Measurements from ENCODE around the gene SMIM3. TPM values are rescaled to one million over a fixed set of nuclear protein-coding genes. Genes with fewer than 3 reads are reported as not detected.
A peak's percentile ranks its signal among the peaks of the same experiment; 100 is the strongest.

Gene SMIM3
- total and polyA plus RNA-seq, 10 of the 15 experiments (the other 5 are each of a cell fraction or from before 2014, with no cell fraction given), result 1.0 to 14.3 (median 7.7) TPM

GRCh38 chr5:150753863-150754262 is 24.7 kb upstream of the SMIM3 start (continued):
- no peak for TF ChIP-seq ETV6 (conservative IDR thresholded peaks at IDR 0.05 in 1 of 2, IDR thresholded peaks at IDR 0.05 in 1 of 2; ENCODE audit: borderline replicate concordance in 1 of 2, low read depth in 1 of 2)

- DNase-seq (ENCODE audit: low read depth, low spot score) (no peak), FAIRE-seq (no peak), ATAC-seq (no peak)
- ChIA-PET POLR2A (interaction anchor here (1.3 kb wide), 1 partner anchor 307 kb away, joined by 4 read pairs; no protein-coding TSS in a partner anchor), SMC1A (ENCODE audit: uncharacterized antibody, unreplicated experiment) (interaction anchor here (0.9 to 4.3 kb wide), 6 partner anchors 22 to 90 kb away, joined by 3 to 20 read pairs (median 5); partner anchors contain the start of genes IRGM, RBM22 and SMIM3), RAD21 (ENCODE audit: unreplicated experiment) (interaction anchor here (1.8 kb wide), 1 partner anchor 22 kb away, joined by 4 read pairs; no protein-coding TSS in a partner anchor), CTCF (interaction anchor here (2.6 to 3.6 kb wide), 2 partner anchors 22 to 56 kb away, joined by 19 read pairs; partner anchors contain the start of gene RBM22)
- H4K20me1 ChIP-seq (ENCODE audit: control insufficient read depth, insufficient read depth), result no peaks in the 10 kb centered on the region
- H3K27ac ChIP-seq (ENCODE audit: control insufficient read depth, insufficient read depth), result peak overlapping the region; percentile 95; the same call in 1 of the 2 replicates
- H3K36me3 ChIP-seq (ENCODE audit: control insufficient read depth in 2 of 2, insufficient read depth in 2 of 2, low read length in 1 of 2), result peaks cover 2 to 14% of the 10 kb centered on the region in 2 experiments; a peak in 3 of 4 replicates
- H3K9me3 ChIP-seq (replicated peaks; ENCODE audit: control insufficient read depth, insufficient read depth, low read length), result no peaks in the 10 kb centered on the region
- TF ChIP-seq NBN (IDR thresholded peaks at IDR 0.05) (no peak), ZBTB40 (IDR thresholded peaks at IDR 0.05; ENCODE audit: borderline replicate concordance) (peak; percentile 66), KLF5 (IDR thresholded peaks at IDR 0.05; ENCODE audit: partially characterized antibody) (no peak)
- peak overlapping the region; percentile 83 for H3K9ac ChIP-seq (ENCODE audit: control insufficient read depth, insufficient read depth, low read length)
- intact Hi-C loops (cut with micrococcal nuclease; ENCODE audit: unreplicated experiment), result loop anchor here (1.0 kb wide), 1 partner anchor 17 kb away; no protein-coding TSS in a partner anchor
- H3K79me2 ChIP-seq (ENCODE audit: control insufficient read depth, insufficient read depth, low read length), result peaks cover 29% of the 10 kb centered on the region
- H2AFZ ChIP-seq (ENCODE audit: control insufficient read depth, low read depth, low read length), result no peak overlapping the region
- WGBS (ENCODE audit: insufficient coverage, insufficient replicate concordance, low lambda C conversion rate, missing lambda C conversion rate), result 94% methylated on average over 1 of the region's 1 CpG
- H3K27me3 ChIP-seq (replicated peaks in 1 of 2; ENCODE audit: control insufficient read depth in 2 of 2, insufficient read depth in 2 of 2, low read length in 1 of 2), result no peaks in the 10 kb centered on the region
- peak overlapping the region; percentile 64 for H3K4me3 ChIP-seq
- in situ Hi-C loops (cut with MboI), result no loop called here
- H3K4me2 ChIP-seq (ENCODE audit: control insufficient read depth, insufficient read depth), result peak overlapping the region; percentile 56
- no TSS peak for BruUV-seq (replicated peaks)
- H3K4me1 ChIP-seq (ENCODE audit: control insufficient read depth, insufficient read depth, low read length), result peaks cover 4% of the 10 kb centered on the region; the same call in 1 of the 2 replicates
Observed at GRCh38 chr5:150757087-150757649, 21.4 kb upstream of the SMIM3 start.

Measured in GM12878 (cell line).